Measurements from ENCODE around the gene TRABD2B. TPM values are rescaled to one million over a fixed set of nuclear protein-coding genes. Genes with fewer than 3 reads are reported as not detected.
A peak's percentile ranks its signal among the peaks of the same experiment; 100 is the strongest.
"Not testable (repeated sequence)": the region's sequence is repeated elsewhere in the genome, so short reads cannot be mapped to it uniquely, and the experiment has no call there.

The TRABD2B gene
- polyA plus RNA-seq, 1 donor from 2014 or later, result not detected

DNA sequence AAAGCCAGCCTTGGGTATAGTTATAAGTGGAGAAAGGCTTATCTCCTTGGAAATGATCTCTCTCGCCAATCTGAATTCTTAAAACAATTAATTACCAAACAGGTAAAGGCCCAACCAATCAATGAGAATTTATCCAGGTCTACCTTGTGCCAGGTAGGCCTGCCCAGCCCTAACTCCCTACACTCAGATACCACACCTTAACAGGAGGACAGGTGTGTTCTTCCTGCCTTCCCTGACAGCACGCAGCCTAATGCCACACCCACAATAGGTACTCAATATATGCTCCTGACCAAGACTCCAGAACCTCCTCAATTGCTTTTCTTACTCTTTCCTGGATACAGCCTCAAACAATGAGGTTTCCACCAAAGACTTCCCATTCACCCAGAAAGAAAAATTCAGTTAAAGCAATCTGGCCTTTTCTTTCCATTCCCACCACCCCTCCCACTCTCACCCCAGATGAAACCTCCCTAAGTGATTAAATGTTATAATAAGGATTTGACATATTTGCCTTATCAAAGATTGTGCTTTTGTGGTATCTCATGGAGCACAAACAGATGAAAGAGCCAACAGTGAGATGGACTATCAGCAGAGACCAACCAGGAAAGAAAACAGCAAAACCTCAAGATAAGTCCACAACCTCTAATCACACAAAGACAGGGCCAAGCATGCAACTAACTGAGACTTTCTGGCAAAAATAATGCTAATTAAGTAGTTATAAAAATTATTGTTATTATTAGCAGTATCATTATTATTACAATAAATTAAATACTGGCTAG, 25.6 kb downstream of the TRABD2B start:
- H3K9me3 Mint-ChIP-seq, result no peaks in the 10 kb centered on the region
- no peak overlapping the region for H3K4me3 Mint-ChIP-seq
- H3K36me3 Mint-ChIP-seq, result no peaks in the 10 kb centered on the region
- no peaks in the 10 kb centered on the region for H3K4me1 Mint-ChIP-seq
- H3K27me3 Mint-ChIP-seq, result peaks cover 6% of the 10 kb centered on the region
- H3K27ac Mint-ChIP-seq, result no peak overlapping the region

DNA sequence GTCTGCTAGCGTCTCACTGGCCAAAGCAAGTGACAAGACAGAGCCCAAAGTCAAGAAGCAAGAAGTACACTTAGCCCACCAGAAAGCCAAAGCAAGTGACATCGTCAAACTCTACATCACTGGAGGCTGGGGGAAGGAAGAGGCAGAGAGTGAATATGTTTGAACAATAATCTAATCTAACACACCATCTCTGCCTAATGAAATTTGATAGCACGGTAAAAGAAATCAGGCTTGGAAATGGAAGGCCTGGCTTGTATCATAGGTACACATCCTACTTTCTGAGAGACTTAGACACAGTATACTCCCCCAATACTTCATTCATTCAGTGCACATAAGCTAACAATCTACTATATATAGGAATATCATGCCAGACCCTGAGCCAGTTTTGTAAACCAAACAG, 26.3 kb downstream of the TRABD2B start:
- Mint-ChIP-seq H3K36me3 (no peaks in the 10 kb centered on the region), H3K4me3 (no peak overlapping the region), H3K4me1 (no peaks in the 10 kb centered on the region), H3K27ac (no peak overlapping the region), H3K9me3 (no peaks in the 10 kb centered on the region), H3K27me3 (peaks cover 6% of the 10 kb centered on the region)

DNA sequence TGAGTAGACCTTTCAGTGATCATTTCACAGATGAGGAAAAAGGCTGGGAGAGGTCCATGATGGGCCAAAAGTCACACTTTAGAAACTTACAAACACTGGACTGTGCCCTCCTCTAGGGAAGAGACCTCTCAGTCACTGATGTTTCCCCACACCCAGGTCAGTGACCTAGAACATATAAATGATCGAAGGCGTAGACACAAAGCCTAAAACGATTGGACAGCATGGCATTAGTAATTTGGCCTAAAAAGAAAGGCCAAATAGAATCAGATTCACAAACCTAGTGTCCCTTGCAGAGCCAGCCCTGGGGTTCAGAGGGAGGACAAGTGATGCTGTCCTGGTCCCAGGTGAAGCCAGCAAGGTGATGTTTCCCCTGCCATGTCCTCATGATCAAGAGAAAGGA, 27.7 kb downstream of the TRABD2B start:
- no peak overlapping the region for H3K27ac Mint-ChIP-seq

DNA sequence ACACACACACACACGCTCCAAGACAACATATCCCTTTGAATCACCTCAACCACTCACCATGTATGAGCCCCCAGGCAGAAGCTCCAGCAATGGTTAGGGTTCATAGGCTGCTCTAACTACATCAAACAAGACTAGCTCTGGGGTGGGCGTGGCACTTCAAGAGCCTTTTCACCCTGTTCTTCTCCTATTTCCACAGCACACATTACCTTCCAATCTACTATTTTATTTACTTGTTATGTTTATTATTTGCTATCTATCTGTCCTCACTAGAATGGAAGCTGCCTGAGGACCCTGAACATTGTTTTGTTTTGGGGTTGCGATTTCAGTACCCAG, 28.7 kb downstream of the TRABD2B start:
- H3K36me3 Mint-ChIP-seq, result no peaks in the 10 kb centered on the region
- no peaks in the 10 kb centered on the region for H3K4me1 Mint-ChIP-seq
- no peak overlapping the region for H3K4me3 Mint-ChIP-seq
- no peak overlapping the region for H3K27ac Mint-ChIP-seq
- H3K9me3 Mint-ChIP-seq, result no peaks in the 10 kb centered on the region
- H3K27me3 Mint-ChIP-seq, result peaks cover 8% of the 10 kb centered on the region

More for the DNA sequence above, 27.7 kb downstream of the TRABD2B start:
- H3K9me3 Mint-ChIP-seq, result no peaks in the 10 kb centered on the region
- peaks cover 9% of the 10 kb centered on the region for H3K27me3 Mint-ChIP-seq
- no peaks in the 10 kb centered on the region for H3K36me3 Mint-ChIP-seq
- H3K4me1 Mint-ChIP-seq, result no peaks in the 10 kb centered on the region
- no peak overlapping the region for H3K4me3 Mint-ChIP-seq

DNA sequence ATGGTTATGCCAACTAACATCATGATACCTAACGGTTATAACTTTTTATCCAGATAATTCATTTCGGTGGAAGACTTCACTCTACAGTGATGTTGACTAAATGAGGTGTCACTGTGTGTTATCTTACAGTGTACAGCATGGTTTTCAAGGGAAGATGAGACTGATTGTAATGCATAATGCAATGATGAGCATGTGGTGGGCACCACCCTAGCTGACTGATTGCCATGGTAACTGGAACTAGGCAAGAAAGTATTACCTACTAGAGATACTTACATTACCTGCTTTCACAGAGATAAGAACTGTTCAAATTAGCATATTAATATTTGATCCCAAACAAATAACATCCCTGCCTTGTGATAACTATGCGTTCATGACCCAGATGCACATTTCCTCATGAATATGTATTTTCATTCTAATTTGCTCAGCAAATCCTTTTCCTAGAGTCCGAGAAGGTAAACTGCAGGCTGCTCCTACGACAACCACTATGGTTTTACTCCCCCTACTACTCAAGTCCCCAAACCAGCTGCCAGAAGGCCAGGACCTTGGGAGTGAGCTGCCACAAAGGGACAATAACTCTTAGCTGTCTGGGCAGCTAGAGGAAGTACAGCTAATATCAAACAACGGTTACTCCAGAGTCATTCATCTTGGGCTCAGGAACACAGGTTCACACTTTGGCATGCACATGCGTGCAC, 29.2 kb downstream of the TRABD2B start:
- no peaks in the 10 kb centered on the region for H3K36me3 Mint-ChIP-seq
- no peak overlapping the region for H3K27ac Mint-ChIP-seq
- H3K4me1 Mint-ChIP-seq, result no peaks in the 10 kb centered on the region
- no peak overlapping the region for H3K4me3 Mint-ChIP-seq
- no peaks in the 10 kb centered on the region for H3K9me3 Mint-ChIP-seq
- H3K27me3 Mint-ChIP-seq, result peaks cover 6% of the 10 kb centered on the region

DNA sequence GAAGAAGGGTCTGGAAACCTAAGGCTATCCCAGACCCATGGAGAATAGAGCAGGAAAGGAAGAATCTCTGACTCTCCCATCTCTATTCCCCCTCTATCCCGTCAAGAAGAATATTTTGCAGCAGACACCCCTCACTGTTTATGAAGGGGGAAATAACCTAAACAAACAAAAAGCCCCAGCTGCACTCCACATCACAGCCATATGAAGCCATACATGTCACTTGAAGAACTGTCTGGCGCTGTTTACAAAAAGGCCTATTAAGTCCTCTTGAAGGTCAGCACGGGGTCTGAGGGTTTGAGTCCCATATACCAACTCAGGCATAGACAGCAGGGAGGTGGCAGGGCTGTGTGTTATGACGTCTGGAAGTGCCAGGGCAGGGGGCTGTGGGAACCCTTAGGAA, 31.4 kb downstream of the TRABD2B start:
- Mint-ChIP-seq H3K36me3 (no peaks in the 10 kb centered on the region), H3K27me3 (peaks cover 6% of the 10 kb centered on the region), H3K27ac (peak overlapping the region in 1 of 3 donors; percentile 15), H3K9me3 (no peaks in the 10 kb centered on the region), H3K4me1 (no peaks in the 10 kb centered on the region), H3K4me3 (no peak overlapping the region)

DNA sequence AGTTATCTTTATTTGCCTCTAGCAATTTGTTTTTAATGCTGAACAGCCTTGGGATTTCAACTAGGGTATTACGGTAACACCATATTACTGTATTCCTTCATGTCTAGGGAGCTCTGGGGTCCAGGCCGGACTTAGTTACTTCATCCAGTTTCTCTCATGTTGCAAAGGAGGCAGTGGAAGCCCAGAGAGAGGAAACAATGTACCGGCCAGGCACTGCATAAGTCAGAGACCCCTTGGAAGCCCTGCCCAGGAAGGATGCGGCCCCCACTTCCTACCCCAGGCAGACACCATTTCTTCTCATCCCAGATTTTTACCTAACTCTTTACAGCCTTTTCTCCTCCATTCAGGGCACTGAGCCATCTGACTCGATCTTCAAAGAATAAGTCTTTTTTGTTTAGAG, 32.5 kb downstream of the TRABD2B start:
- peaks cover 6% of the 10 kb centered on the region for H3K27me3 Mint-ChIP-seq
- H3K4me1 Mint-ChIP-seq, result no peaks in the 10 kb centered on the region
- no peak overlapping the region for H3K4me3 Mint-ChIP-seq
- peaks cover 0 to 1% (median 0%) of the 10 kb centered on the region in 3 donors for H3K9me3 Mint-ChIP-seq
- no peaks in the 10 kb centered on the region for H3K36me3 Mint-ChIP-seq
- no peak overlapping the region for H3K27ac Mint-ChIP-seq

- Mint-ChIP-seq H3K9me3 (peaks cover 0 to 1% (median 0%) of the 10 kb centered on the region in 3 donors), H3K27me3 (peaks cover 6% of the 10 kb centered on the region), H3K4me3 (no peak overlapping the region), H3K4me1 (no peaks in the 10 kb centered on the region), H3K27ac (no peak overlapping the region), H3K36me3 (no peaks in the 10 kb centered on the region)
Measured at GRCh38 chr1:47963568-47964358, 33.4 kb downstream of the TRABD2B start.

DNA sequence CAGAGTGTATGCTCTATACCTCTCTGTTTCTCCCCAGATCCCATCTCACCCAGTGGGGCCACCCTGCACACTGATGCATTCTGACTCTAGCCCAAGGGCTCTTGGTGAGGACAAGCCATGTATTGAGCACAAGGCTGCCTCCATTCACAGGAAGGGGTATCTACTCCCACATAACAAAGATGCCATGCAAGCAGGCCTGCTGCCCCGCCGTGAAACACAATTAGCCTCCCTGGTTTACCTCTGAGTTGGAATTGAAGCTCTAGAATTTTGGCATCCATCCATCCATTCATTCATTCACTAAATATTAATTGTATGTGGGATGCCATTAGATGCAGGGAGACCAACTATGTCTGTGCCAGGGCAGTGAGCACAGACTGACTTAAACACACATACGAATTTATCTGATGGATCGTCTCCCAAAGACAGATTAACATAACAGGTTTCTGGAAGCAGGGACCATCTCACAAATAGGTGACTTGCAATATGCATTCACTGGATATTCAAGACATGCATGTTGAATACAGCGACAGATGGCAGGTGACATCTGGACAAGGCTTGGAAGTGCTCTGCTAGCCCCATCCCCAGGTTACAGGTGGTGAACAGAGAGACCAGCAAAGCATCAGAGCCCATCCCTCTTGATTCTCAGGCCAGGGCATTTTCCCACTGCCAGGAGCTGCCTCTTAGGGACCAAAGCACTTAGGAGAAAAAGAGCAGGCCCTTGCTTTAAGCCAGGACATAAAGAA, 34.3 kb downstream of the TRABD2B start:
- peaks cover 6% of the 10 kb centered on the region for H3K27me3 Mint-ChIP-seq
- no peaks in the 10 kb centered on the region for H3K4me1 Mint-ChIP-seq
- no peaks in the 10 kb centered on the region for H3K36me3 Mint-ChIP-seq
- H3K27ac Mint-ChIP-seq, result no peak overlapping the region
- peaks cover 0 to 1% (median 0%) of the 10 kb centered on the region in 3 donors for H3K9me3 Mint-ChIP-seq
- no peak overlapping the region for H3K4me3 Mint-ChIP-seq

DNA sequence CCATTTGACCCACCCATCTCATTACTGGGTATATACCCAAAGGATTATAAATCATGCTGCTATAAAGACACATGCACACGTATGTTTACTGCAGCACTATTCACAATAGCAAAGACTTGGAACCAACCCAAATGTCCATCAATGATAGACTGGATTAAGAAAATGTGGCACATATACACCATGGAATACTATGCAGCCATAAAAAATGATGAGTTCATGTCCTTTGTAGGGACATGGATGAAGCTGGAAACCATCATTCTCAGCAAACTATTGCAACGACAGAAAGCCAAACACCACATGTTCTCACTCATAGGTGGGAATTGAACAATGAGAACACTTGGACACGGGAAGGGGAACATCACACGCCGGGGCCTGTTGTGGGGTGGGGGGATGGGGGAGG, 35.4 kb downstream of the TRABD2B start:
- not testable (repeated sequence) for H3K4me3 Mint-ChIP-seq, H3K9me3 Mint-ChIP-seq, H3K27ac Mint-ChIP-seq, H3K36me3 Mint-ChIP-seq, H3K4me1 Mint-ChIP-seq, H3K27me3 Mint-ChIP-seq

DNA sequence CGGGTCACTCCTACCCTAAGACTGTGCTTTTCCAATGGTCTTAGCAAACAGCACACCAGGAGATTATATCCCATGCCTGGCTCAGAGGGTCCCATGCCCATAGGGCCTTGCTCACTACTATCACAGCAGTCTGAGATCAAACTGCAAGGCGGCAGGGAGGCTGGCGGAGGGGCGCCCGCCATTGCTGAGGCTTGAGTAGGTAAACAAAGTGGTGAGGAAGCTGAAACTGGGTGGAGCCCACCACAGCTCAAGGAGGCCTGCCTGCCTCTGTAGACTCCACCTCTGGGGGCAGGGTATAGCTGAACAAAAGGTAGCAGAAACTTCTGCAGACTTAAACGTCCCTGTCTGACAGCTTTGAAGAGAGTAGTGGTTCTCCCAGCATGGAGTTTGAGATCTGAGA, 40.7 kb downstream of the TRABD2B start:
- peaks cover 11% of the 10 kb centered on the region for H3K27me3 Mint-ChIP-seq
- not testable (repeated sequence) for H3K4me3 Mint-ChIP-seq, H3K36me3 Mint-ChIP-seq, H3K4me1 Mint-ChIP-seq, H3K9me3 Mint-ChIP-seq
- H3K27ac Mint-ChIP-seq, result peak overlapping the region in 1 of 3 donors; percentile 9

DNA sequence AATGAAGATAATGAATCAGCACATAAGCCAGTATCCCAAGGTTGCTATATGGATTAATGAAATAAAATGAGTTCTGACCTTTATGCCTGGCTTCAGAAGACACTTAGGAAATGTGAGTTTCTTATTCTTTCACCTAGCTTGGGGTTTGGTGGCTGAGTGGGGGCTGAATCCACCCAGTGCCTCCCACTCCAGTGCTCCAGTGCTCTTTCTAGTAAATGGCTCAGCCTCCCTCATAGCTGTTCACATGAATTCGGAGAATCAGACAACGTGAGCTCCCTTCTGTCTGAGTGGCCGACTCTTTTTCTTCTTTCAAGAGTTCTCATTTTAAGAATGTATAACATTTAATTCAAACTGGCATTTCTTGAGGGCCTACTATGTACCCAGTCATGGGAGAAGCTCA, 43.5 kb downstream of the TRABD2B start:
- H3K4me3 Mint-ChIP-seq, result no peak overlapping the region
- peaks cover 12% of the 10 kb centered on the region for H3K27me3 Mint-ChIP-seq
- H3K4me1 Mint-ChIP-seq, result no peaks in the 10 kb centered on the region
- H3K36me3 Mint-ChIP-seq, result no peaks in the 10 kb centered on the region
- peaks cover 0 to 6% (median 0%) of the 10 kb centered on the region in 3 donors for H3K9me3 Mint-ChIP-seq
- H3K27ac Mint-ChIP-seq, result no peak overlapping the region

- H3K4me3 Mint-ChIP-seq, result no peak overlapping the region
- H3K27ac Mint-ChIP-seq, result no peak overlapping the region
- no peaks in the 10 kb centered on the region for H3K9me3 Mint-ChIP-seq
- peaks cover 10% of the 10 kb centered on the region for H3K27me3 Mint-ChIP-seq
- H3K36me3 Mint-ChIP-seq, result no peaks in the 10 kb centered on the region
- no peaks in the 10 kb centered on the region for H3K4me1 Mint-ChIP-seq
Measured at GRCh38 chr1:47951545-47952235, 45.5 kb downstream of the TRABD2B start.

- no peak overlapping the region for H3K27ac Mint-ChIP-seq
- peaks cover 10% of the 10 kb centered on the region for H3K27me3 Mint-ChIP-seq
- H3K4me3 Mint-ChIP-seq, result no peak overlapping the region
- no peaks in the 10 kb centered on the region for H3K9me3 Mint-ChIP-seq
- no peaks in the 10 kb centered on the region for H3K4me1 Mint-ChIP-seq
- no peaks in the 10 kb centered on the region for H3K36me3 Mint-ChIP-seq
Measured at GRCh38 chr1:47951026-47951425, 46.2 kb downstream of the TRABD2B start.

Data from IgD-negative memory B cell (primary cell).